Skeletal muscle tissue (tissue), 4 donors: ENCODE results near the gene CDKN2C. TPM values are rescaled to one million over a fixed set of nuclear protein-coding genes. Genes with fewer than 3 reads are reported as not detected.
"Not testable (repeated sequence)": the region's sequence is repeated elsewhere in the genome, so short reads cannot be mapped to it uniquely, and the experiment has no call there.

Experiments
- H3K27ac ChIP-seq: one replicate; pipeline ENCODE4 v1.7.0; 2013; ENCODE audit warnings: mild to moderate bottlenecking, low read depth, low read length, inconsistent platforms
- H3K27me3 ChIP-seq, 3 donors: one replicate each; pipeline ENCODE4 v1.7.0; 2013; ENCODE audit warnings: low read length in 3 of 3; ENCODE audit not compliant: control insufficient read depth in 3 of 3, insufficient read depth in 3 of 3
- H3K36me3 ChIP-seq, 3 donors: one replicate each; pipeline ENCODE4 v1.7.0; 2013; ENCODE audit warnings: low read length in 3 of 3; ENCODE audit not compliant: control insufficient read depth in 3 of 3, insufficient read depth in 3 of 3
- H3K4me1 ChIP-seq, 3 donors: one replicate each; pipeline ENCODE4 v1.7.0; 2013; ENCODE audit warnings: low read length in 3 of 3, mild to moderate bottlenecking in 3 of 3; ENCODE audit not compliant: control insufficient read depth in 3 of 3, insufficient read depth in 3 of 3
- H3K4me3 ChIP-seq, 3 donors: one replicate each; pipeline ENCODE4 v1.7.0; 2013; ENCODE audit warnings: low read length in 3 of 3
- H3K9ac ChIP-seq, 3 donors: one replicate each; pipeline ENCODE4 v1.7.0; 2013; ENCODE audit warnings: low read length in 3 of 3, mild to moderate bottlenecking in 3 of 3, moderate library complexity in 2 of 3, low read depth in 1 of 3
- H3K9me3 ChIP-seq, 3 donors: one replicate each; pipeline ENCODE4 v1.7.0; 2013; ENCODE audit warnings: low read length in 3 of 3; ENCODE audit not compliant: control insufficient read depth in 3 of 3
- total RNA-seq: library from RNA; depleted of rRNA; stranded (reverse); fragments of >200 nt; gene quantifications from one replicate; pipeline ENCODE4 v1.2.3, GENCODE V29; 2014
- donor health status: Osteomylitis.

CDKN2C gene
- total RNA-seq, 1 donor from 2014 or later: 16.2 TPM

DNA sequence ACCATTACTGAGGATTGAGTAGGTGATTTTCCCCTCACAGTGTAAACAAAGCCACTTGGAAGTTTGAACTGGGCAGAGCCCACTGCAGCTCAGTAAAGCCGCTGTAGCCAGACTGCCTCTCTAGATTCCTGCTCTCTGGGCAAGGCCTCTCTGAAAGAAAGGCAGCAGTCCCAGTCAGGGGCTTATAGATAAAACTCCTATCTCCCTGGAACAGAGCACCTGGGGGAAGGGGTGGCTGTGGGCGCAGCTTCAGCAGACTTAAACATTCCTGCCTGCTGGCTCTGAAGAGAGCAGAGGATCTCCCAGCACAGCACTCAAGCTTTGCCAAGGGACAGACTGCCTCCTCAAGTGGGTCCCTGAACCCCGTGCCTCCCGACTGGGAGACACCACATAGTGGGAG is 35.5 kb downstream of the CDKN2C start:
- H3K27me3 ChIP-seq, H3K4me3 ChIP-seq: not testable (repeated sequence)

DNA sequence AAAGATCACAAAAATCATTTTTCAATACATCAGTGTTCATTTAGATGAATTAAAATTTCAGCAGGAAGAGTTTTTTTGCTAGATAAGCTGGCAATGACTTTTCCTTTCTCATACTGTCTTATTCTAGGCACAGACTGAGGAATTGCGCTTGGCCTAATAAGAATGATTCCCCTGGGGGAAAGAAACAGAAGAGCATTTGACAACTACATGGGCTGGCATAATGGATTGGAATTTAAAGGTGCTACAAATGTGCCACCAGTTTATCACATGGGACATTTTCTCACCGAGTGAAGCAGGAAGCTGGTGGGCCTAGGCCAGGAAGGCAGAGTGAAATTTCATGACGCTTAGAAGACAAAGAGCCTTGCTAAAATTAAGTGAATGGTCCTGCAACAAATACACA is 39.3 kb downstream of the CDKN2C start:
- Histone ChIP-seq H3K4me1 (no peaks in the 10 kb centered on the region), H3K27me3 (no peaks in the 10 kb centered on the region)

More for the DNA sequence above, 35.5 kb downstream of the CDKN2C start:
- not testable (repeated sequence) for H3K9me3 ChIP-seq, H3K36me3 ChIP-seq, H3K9ac ChIP-seq, H3K27ac ChIP-seq, H3K4me1 ChIP-seq

DNA sequence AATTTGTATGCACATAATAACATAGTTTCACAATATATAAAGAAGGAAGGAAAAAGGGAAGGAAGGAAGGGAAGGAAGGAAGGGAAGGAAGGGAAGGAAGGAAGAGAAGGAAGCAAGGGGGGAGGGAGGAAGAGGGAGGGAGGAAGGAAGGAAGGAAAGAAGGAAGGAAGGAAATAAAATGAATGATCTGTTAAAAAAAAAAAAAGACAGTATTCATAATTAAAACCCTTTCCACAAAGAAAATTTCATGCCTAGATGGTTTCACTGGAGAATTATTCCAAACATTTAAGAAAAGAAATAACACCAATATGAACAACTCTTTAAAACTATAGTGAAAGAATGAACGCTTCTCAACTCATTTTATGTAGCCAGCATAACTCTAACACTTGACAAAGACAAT is 44.8 kb downstream of the CDKN2C start:
- Histone ChIP-seq H3K9me3 (no peaks in the 10 kb centered on the region), H3K36me3 (no peaks in the 10 kb centered on the region), H3K27ac (no peak overlapping the region), H3K4me3 (no peak overlapping the region), H3K4me1 (no peaks in the 10 kb centered on the region), H3K9ac (no peak overlapping the region), H3K27me3 (no peaks in the 10 kb centered on the region)

More for the DNA sequence above, 39.3 kb downstream of the CDKN2C start:
- H3K9ac ChIP-seq: no peak overlapping the region
- no peaks in the 10 kb centered on the region for H3K9me3 ChIP-seq
- H3K4me3 ChIP-seq: no peak overlapping the region
- no peaks in the 10 kb centered on the region for H3K36me3 ChIP-seq
- no peak overlapping the region for H3K27ac ChIP-seq

DNA sequence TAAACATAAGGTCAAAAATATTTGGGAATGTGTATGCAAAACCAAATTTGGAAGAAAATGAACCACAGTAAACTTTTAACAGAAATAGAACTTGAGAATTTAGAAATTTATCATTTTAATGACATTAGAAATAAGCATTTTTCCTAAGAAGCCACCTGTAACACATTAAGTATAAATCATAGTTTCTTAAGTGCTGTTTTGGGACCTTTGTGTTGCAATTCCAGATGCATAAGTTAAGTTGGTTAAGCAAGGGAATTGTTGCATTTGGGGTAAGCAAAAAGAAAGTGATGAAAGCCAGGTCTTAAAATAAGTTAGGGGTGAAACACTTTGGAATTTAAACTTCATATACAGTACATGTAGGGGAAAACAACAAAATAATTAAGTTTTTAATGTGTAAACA is 49.8 kb downstream of the CDKN2C start:
- Histone ChIP-seq H3K4me1 (no peaks in the 10 kb centered on the region), H3K4me3 (no peak overlapping the region), H3K27ac (no peak overlapping the region), H3K36me3 (no peaks in the 10 kb centered on the region), H3K9ac (no peak overlapping the region), H3K27me3 (no peaks in the 10 kb centered on the region), H3K9me3 (no peaks in the 10 kb centered on the region)

Other genes starting within 250 kb of the CDKN2C start
- gene FAF1, start 10.0 kb upstream of the CDKN2C start, total RNA-seq: 41.2 TPM
- not detected for gene C1orf185, start 132.0 kb downstream of the CDKN2C start, total RNA-seq